Karpas-422 (cell line): ENCODE results near the gene DSCAML1. TPM values are rescaled to one million over a fixed set of nuclear protein-coding genes. Genes with fewer than 3 reads are reported as not detected.

Experiments used
- DNase-seq: peaks from one replicate; pipeline ENCODE4 v3.0.0-alpha.2; 2015
- H2AFZ ChIP-seq: fragments of 200-600 bp; sonication (generic); 2 replicates; pipeline ENCODE4 v1.6.1; 2014; ENCODE audit warnings: antibody characterized with exemption, low read length, mixed read lengths
- H3K27ac ChIP-seq: fragments of 200-600 bp; sonication (generic); 2 replicates; pipeline ENCODE4 v1.5.1; 2014; ENCODE audit warnings: mild to moderate bottlenecking, low read length, moderate library complexity
- H3K27me3 ChIP-seq: fragments of 200-600 bp; sonication (generic); 2 replicates; pipeline ENCODE4 v1.6.1; 2014; ENCODE audit warnings: low read length, mixed read lengths
- H3K36me3 ChIP-seq: fragments of 200-600 bp; sonication (generic); 2 replicates; pipeline ENCODE4 v1.6.1; 2014; ENCODE audit warnings: low read length, mixed read lengths; ENCODE audit not compliant: insufficient read depth
- H3K4me1 ChIP-seq: fragments of 200-600 bp; sonication (generic); 2 replicates; pipeline ENCODE4 v1.6.1; 2014; ENCODE audit warnings: mild to moderate bottlenecking, low read length, mixed read lengths
- H3K4me2 ChIP-seq: fragments of 200-600 bp; sonication (generic); 2 replicates; pipeline ENCODE4 v1.6.1; 2014; ENCODE audit warnings: low read length, low read depth, mild to moderate bottlenecking; ENCODE audit not compliant: poor library complexity, severe bottlenecking
- H3K4me3 ChIP-seq: fragments of 200-600 bp; sonication (generic); 2 replicates; pipeline ENCODE4 v1.5.1; 2014; ENCODE audit warnings: mild to moderate bottlenecking, antibody characterized with exemption, low read length, mixed read lengths
- H3K79me2 ChIP-seq: fragments of 200-600 bp; sonication (generic); 2 replicates; pipeline ENCODE4 v1.6.1; 2014; ENCODE audit warnings: mild to moderate bottlenecking, low read length, mixed read lengths
- H3K9ac ChIP-seq: fragments of 200-600 bp; sonication (generic); 2 replicates; pipeline ENCODE4 v1.6.0; 2014; ENCODE audit warnings: low read length
- H3K9me2 ChIP-seq: fragments of 200-600 bp; sonication (generic), shearing (Covaris generic); replicated peaks from 2 replicates; pipeline ENCODE4 v1.6.0; 2014; ENCODE audit warnings: mild to moderate bottlenecking, low read length, moderate library complexity; ENCODE audit not compliant: insufficient read depth
- H3K9me3 ChIP-seq: fragments of 300-700, 200-600 bp; sonication (generic); 2 replicates; pipeline ENCODE4 v1.6.1; 2014; ENCODE audit warnings: low read length, mixed read lengths
- H4K20me1 ChIP-seq: fragments of 200-600 bp; sonication (generic); 2 replicates; pipeline ENCODE4 v1.6.1; 2014; ENCODE audit warnings: mild to moderate bottlenecking, antibody characterized with exemption, low read length, low read depth; ENCODE audit not compliant: insufficient read depth
- total RNA-seq: library from RNA; depleted of rRNA; stranded (reverse); fragments of >200 nt; shearing (Covaris generic); gene quantifications from 2 replicates; pipeline ENCODE4 v1.2.3, GENCODE V29; 2014; ENCODE audit warnings: low replicate concordance

The DSCAML1 gene
- total RNA-seq, 1 experiment from 2014 or later = not detected

GRCh38 chr11:117662671-117663269 is 134.2 kb downstream of the DSCAML1 start:
- no peak for DNase-seq

DNA sequence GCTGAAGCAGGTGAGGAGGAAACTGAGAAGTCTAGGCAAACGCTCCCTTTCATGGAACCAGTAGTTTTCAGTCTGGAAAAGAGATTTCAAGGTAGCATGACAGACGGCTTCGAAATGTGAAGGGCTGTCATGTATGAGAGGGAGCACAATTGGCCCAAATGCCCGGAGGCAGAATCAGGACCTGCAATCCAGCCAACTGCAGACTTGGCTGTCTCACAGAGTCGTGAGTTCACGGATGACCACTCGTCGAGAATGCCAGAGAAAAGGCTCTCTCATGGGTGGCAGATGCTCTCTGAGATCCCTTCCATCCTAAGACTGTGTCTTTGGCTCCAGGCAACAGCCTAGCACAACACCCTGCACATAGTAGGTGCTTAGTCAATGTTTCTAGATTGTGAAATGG is 134.8 kb downstream of the DSCAML1 start:
- Histone ChIP-seq H2AFZ (no peak overlapping the region), H3K27ac (no peak overlapping the region), H3K79me2 (no peaks in the 10 kb centered on the region), H4K20me1 (no peaks in the 10 kb centered on the region), H3K4me2 (no peak overlapping the region), H3K9me3 (no peaks in the 10 kb centered on the region), H3K4me3 (no peak overlapping the region), H3K27me3 (no peaks in the 10 kb centered on the region), H3K4me1 (no peaks in the 10 kb centered on the region), H3K9me2 (no peaks in the 10 kb centered on the region), H3K9ac (no peak overlapping the region), H3K36me3 (no peaks in the 10 kb centered on the region)
- DNase-seq = no peak

More at GRCh38 chr11:117662671-117663269, 134.2 kb downstream of the DSCAML1 start:
- no peaks in the 10 kb centered on the region for H3K36me3 ChIP-seq
- H3K9ac ChIP-seq = no peak overlapping the region
- H3K9me3 ChIP-seq = no peaks in the 10 kb centered on the region
- H3K27ac ChIP-seq = no peak overlapping the region
- H3K4me2 ChIP-seq = no peak overlapping the region
- H3K27me3 ChIP-seq = no peaks in the 10 kb centered on the region
- H4K20me1 ChIP-seq = no peaks in the 10 kb centered on the region
- no peak overlapping the region for H3K4me3 ChIP-seq
- no peaks in the 10 kb centered on the region for H3K9me2 ChIP-seq
- H2AFZ ChIP-seq = no peak overlapping the region
- H3K4me1 ChIP-seq = no peaks in the 10 kb centered on the region
- H3K79me2 ChIP-seq = no peaks in the 10 kb centered on the region

DNA sequence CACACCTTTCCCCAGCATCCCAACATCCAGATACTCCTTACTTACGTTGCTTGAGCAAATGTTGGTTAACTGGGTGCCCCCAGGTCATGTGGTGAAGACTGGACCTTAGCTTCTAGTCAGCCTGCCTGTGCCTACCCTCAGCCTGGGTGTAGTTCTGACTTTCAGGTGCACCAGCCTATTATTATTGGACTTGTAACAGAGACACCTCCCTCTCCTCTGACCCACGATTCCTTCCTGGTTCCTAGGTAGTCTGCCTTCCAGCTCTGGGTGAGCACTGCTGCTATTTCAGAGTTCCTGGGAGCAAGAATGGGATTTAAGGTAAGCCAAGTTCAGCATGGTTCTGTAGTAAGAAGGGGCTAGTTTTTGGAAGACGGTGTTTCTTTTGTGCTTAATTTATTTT is 138.2 kb downstream of the DSCAML1 start:
- Histone ChIP-seq H2AFZ (no peak overlapping the region), H3K79me2 (no peaks in the 10 kb centered on the region), H3K27me3 (no peaks in the 10 kb centered on the region), H3K36me3 (no peaks in the 10 kb centered on the region), H3K4me3 (no peak overlapping the region), H3K4me1 (no peaks in the 10 kb centered on the region), H3K9me2 (no peaks in the 10 kb centered on the region), H4K20me1 (no peaks in the 10 kb centered on the region), H3K9ac (no peak overlapping the region), H3K27ac (no peak overlapping the region), H3K9me3 (no peaks in the 10 kb centered on the region), H3K4me2 (no peak overlapping the region)
- DNase-seq = no peak

DNA sequence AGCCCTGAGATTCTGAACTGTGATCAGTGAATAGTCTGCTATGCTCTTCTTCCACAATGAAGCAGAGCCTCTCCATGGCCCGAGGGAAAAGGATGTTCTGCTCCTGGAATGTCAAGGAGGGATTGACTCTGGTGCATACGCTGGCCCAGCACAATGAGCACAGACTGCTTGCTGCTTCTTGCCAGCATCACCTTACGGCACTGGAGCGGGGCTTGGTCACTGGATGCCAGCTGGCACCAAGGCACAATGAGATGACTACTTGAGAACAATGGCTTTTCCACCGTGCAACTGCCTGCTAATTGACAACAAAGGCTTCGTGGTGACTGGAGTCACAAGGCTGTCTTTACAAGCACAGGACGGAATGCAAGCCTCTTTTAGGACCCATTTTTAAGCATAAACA is 139.2 kb downstream of the DSCAML1 start:
- Histone ChIP-seq H3K9me3 (no peaks in the 10 kb centered on the region), H3K27ac (no peak overlapping the region), H4K20me1 (no peaks in the 10 kb centered on the region), H2AFZ (no peak overlapping the region), H3K36me3 (no peaks in the 10 kb centered on the region), H3K4me3 (no peak overlapping the region), H3K27me3 (no peaks in the 10 kb centered on the region), H3K9ac (no peak overlapping the region), H3K9me2 (no peaks in the 10 kb centered on the region), H3K79me2 (no peaks in the 10 kb centered on the region), H3K4me2 (no peak overlapping the region), H3K4me1 (no peaks in the 10 kb centered on the region)
- no peak for DNase-seq

GRCh38 chr11:117654281-117655255 is 142.4 kb downstream of the DSCAML1 start:
- no peaks in the 10 kb centered on the region for H3K9me2 ChIP-seq
- H3K27me3 ChIP-seq = no peaks in the 10 kb centered on the region
- no peak overlapping the region for H2AFZ ChIP-seq
- DNase-seq = no peak
- no peaks in the 10 kb centered on the region for H3K4me1 ChIP-seq
- H3K27ac ChIP-seq = no peak overlapping the region
- H3K79me2 ChIP-seq = no peaks in the 10 kb centered on the region
- H3K9me3 ChIP-seq = no peaks in the 10 kb centered on the region
- H3K36me3 ChIP-seq = no peaks in the 10 kb centered on the region
- H4K20me1 ChIP-seq = no peaks in the 10 kb centered on the region
- no peak overlapping the region for H3K9ac ChIP-seq
- no peak overlapping the region for H3K4me3 ChIP-seq
- H3K4me2 ChIP-seq = no peak overlapping the region

DNA sequence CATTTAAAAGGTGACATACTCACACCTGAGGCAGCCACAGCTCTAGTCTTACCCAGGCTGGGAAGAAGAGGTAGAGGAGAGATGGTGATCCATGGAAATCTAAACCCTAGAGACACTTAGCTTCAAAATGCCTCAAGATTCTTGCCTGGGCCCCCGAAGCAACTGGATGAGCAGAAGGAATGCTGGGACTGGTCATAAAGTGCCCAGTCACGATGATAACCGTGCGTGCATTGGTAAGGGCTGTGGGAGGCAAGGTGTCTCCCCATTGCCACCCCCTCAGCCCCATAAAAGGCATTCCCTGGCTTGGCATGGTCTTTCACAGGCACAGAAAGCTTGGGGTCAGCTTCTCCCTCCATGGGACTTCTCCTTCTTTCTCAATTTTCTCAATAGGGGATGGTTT is 144.5 kb downstream of the DSCAML1 start:
- Histone ChIP-seq H3K9me3 (no peaks in the 10 kb centered on the region), H4K20me1 (no peaks in the 10 kb centered on the region), H3K36me3 (no peaks in the 10 kb centered on the region), H3K4me1 (no peaks in the 10 kb centered on the region), H3K9ac (no peak overlapping the region), H3K27ac (no peak overlapping the region), H3K9me2 (no peaks in the 10 kb centered on the region), H2AFZ (no peak overlapping the region), H3K79me2 (no peaks in the 10 kb centered on the region), H3K4me3 (no peak overlapping the region), H3K27me3 (no peaks in the 10 kb centered on the region), H3K4me2 (no peak overlapping the region)
- no peak for DNase-seq

DNA sequence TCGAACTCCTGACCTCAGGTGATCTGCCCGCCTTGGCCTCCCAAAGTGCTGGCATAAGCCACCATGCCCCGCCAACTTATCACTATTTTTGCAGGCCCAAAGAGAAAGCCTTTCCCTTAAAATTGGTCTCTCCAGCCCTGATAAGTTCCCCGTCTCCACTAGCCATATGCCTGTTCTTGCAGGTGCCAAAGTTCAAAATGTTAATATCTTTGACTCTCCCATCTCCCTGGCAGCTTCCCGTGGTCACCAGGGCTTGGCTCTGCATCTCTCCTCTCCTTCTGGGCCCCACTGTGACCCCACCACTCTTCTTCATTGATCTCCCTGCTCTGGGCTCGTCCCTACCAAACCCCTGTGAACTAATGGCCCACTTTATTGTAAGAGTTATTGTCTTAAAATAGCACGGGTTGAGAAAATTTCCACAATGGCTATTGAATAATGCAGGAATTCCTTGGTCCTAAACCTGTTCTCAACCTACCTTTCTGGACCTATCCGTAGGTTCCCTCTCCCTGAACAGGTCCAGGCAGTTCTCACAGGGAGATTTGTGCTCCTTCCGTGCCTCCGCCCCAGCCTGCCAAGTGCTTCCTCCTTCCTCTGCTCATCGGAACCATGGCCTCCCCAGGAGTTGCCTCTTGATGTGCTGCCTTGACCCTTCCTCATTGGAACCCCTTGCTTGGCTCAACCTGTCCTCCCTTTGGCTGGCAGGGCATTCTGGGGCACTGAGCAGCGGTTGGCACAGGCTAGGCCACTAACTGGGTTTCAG is 147.5 kb downstream of the DSCAML1 start:
- no peaks in the 10 kb centered on the region for H3K36me3 ChIP-seq
- no peaks in the 10 kb centered on the region for H3K9me2 ChIP-seq
- no peaks in the 10 kb centered on the region for H3K79me2 ChIP-seq
- no peaks in the 10 kb centered on the region for H3K27me3 ChIP-seq
- H3K27ac ChIP-seq = no peak overlapping the region
- no peak for DNase-seq
- H4K20me1 ChIP-seq = no peaks in the 10 kb centered on the region
- H3K9me3 ChIP-seq = no peaks in the 10 kb centered on the region
- H3K9ac ChIP-seq = no peak overlapping the region
- no peaks in the 10 kb centered on the region for H3K4me1 ChIP-seq
- H2AFZ ChIP-seq = no peak overlapping the region
- H3K4me2 ChIP-seq = no peak overlapping the region
- no peak overlapping the region for H3K4me3 ChIP-seq

- Histone ChIP-seq H4K20me1 (no peaks in the 10 kb centered on the region), H3K4me3 (no peak overlapping the region), H3K36me3 (no peaks in the 10 kb centered on the region), H3K27me3 (no peaks in the 10 kb centered on the region), H3K27ac (no peak overlapping the region), H3K9me2 (no peaks in the 10 kb centered on the region), H3K79me2 (no peaks in the 10 kb centered on the region), H3K4me1 (no peaks in the 10 kb centered on the region), H3K9me3 (no peaks in the 10 kb centered on the region), H3K4me2 (no peak overlapping the region), H2AFZ (no peak overlapping the region), H3K9ac (no peak overlapping the region)
- no peak for DNase-seq
Measured at GRCh38 chr11:117647872-117648271, 149.1 kb downstream of the DSCAML1 start.
